Activated T-cell treated with anti-CD3 and anti-CD28 coated beads, Interleukin-2, amount 50 U/mL, for 72 hours (primary cell): ENCODE results near the gene CORT. TPM values are rescaled to one million over a fixed set of nuclear protein-coding genes. Genes with fewer than 3 reads are reported as not detected.

Source experiments
- ATAC-seq, 2 donors: fragments of 150-1000 bp; cut with Tn5 transposase; replicated peaks in 1 of 2; 2 replicates each; pipeline ENCODE4 v1.10.0; 2021; ENCODE audit warnings: moderate library complexity in 2 of 2, mild to moderate bottlenecking in 1 of 2
- DNase-seq, 2 donors: peaks; one replicate each; pipeline ENCODE4 v3.0.0; 2021 to 2022; ENCODE audit warnings: mixed read lengths in 1 of 2
- H3K27ac Mint-ChIP-seq: one replicate; pipeline ENCODE4 v1.8.0; 2022; ENCODE audit warnings: mild to moderate bottlenecking, moderate library complexity, mixed read lengths
- H3K27me3 Mint-ChIP-seq: one replicate; pipeline ENCODE4 v1.8.0; 2022; ENCODE audit warnings: low read depth, mixed read lengths
- H3K36me3 Mint-ChIP-seq, 2 donors: one replicate each; pipeline ENCODE4 v1.8.0; 2022; ENCODE audit warnings: mixed read lengths in 2 of 2, mild to moderate bottlenecking in 1 of 2; ENCODE audit not compliant: insufficient read depth in 2 of 2
- H3K4me1 Mint-ChIP-seq: one replicate; pipeline ENCODE4 v1.8.0; 2022; ENCODE audit warnings: low read depth, mixed read lengths
- H3K4me3 Mint-ChIP-seq, 2 donors: one replicate each; pipeline ENCODE4 v1.8.0; 2022; ENCODE audit warnings: mild to moderate bottlenecking in 2 of 2, mixed read lengths in 2 of 2, moderate library complexity in 2 of 2
- H3K9me3 Mint-ChIP-seq, 2 donors: one replicate each; pipeline ENCODE4 v1.8.0; 2022; ENCODE audit warnings: mixed read lengths in 2 of 2
- total RNA-seq, 2 donors: library from RNA; stranded (reverse); gene quantifications; one replicate each; pipeline ENCODE4 v1.2.3, GENCODE V29; 2022

CORT gene
- total RNA-seq, 2 donors from 2014 or later, result 0.69 TPM; not detected in 1

DNA sequence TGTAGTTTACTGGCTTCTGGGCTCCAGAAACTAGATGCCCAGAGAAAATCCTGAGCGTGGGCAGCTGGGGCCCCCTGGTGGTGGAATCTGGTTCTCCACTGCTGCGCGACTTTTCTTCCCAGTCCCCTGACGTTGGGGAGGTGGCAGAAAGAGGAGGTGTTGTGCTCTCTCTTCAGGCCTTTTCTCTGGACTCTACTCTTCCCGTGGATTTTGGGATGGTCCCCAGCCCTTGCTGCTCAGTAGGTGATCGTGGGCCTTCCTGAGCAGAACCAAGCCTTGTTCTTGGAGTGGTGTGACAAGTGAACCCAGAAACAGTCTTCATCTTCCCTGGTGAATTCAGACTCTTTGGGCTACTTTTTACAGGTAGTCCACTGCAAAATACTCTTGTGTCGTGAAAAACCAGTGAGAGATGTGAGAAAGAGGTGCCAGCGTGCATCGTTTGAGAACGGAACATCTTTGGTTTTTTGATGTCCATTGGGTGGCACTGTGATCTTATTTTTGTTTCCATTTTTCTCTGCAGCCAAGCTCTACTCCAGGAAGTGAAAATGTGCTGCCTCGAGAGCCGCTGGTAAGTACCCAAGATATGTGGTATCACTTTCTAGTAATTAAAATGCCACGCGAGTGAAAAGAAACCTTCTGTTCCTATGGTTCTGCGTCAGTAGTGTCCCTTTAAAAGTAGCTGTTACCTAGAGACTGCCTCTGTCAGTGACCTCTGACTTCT, 45.1 kb downstream of the CORT start:
- DNase-seq, result peak; percentile 80 to 89
- Mint-ChIP-seq H3K4me3 (peak overlapping the region; percentile 79 to 92), H3K27me3 (no peaks in the 10 kb centered on the region), H3K27ac (peak overlapping the region; percentile 88), H3K4me1 (peaks cover 68% of the 10 kb centered on the region), H3K9me3 (no peaks in the 10 kb centered on the region), H3K36me3 (peaks cover 2 to 3% of the 10 kb centered on the region in 2 donors)
- ATAC-seq, result peak; percentile 90 to 93

- Mint-ChIP-seq H3K27me3 (no peaks in the 10 kb centered on the region), H3K27ac (peak overlapping the region; percentile 88), H3K4me1 (peaks cover 65% of the 10 kb centered on the region), H3K4me3 (peak overlapping the region; percentile 79 to 92), H3K36me3 (peaks cover 2 to 3% of the 10 kb centered on the region in 2 donors), H3K9me3 (no peaks in the 10 kb centered on the region)
- no peak for DNase-seq
- no peak for ATAC-seq
These were observed 45.6 kb downstream of the CORT start for GRCh38 chr1:10495475-10495817.

DNA sequence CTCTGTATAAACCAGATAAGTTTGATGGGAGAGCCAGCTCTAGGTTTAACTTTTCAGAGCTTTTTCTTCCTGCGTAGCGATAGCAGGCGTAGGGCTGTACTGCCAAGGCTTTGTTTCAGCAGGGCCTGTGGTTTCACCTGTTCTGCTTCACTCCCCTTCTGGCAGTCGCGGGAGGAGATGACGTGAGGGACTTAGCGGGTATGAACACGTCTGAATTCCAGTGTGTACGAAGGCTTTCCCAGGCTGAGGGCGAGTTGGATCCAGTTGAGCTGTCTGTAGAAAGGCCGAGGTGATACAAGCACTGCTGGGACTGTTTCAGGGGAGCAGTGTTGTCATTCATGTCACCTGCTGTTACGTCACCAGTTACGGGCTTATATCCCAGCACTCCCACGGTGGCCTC, 46.1 kb downstream of the CORT start:
- Mint-ChIP-seq H3K4me1 (peaks cover 65% of the 10 kb centered on the region), H3K36me3 (peaks cover 2 to 3% of the 10 kb centered on the region in 2 donors)
- no peak for ATAC-seq

GRCh38 chr1:10497109-10497508, 47.3 kb downstream of the CORT start:
- ATAC-seq (no peak), DNase-seq (no peak)
- H3K27ac Mint-ChIP-seq, result no peak overlapping the region
- H3K4me3 Mint-ChIP-seq, result no peak overlapping the region
- H3K27me3 Mint-ChIP-seq, result no peaks in the 10 kb centered on the region
- no peaks in the 10 kb centered on the region for H3K9me3 Mint-ChIP-seq
- peaks cover 70% of the 10 kb centered on the region for H3K4me1 Mint-ChIP-seq
- peaks cover 2 to 3% of the 10 kb centered on the region in 2 donors for H3K36me3 Mint-ChIP-seq

More for the DNA sequence above, 46.1 kb downstream of the CORT start:
- Mint-ChIP-seq H3K4me3 (peak overlapping the region; percentile 79 to 92), H3K27me3 (no peaks in the 10 kb centered on the region), H3K9me3 (no peaks in the 10 kb centered on the region), H3K27ac (peak overlapping the region; percentile 88)
- peak in 1 of 2 donors; percentile 24 for DNase-seq

- ATAC-seq, result peak; percentile 31 to 41
- Mint-ChIP-seq H3K4me1 (peaks cover 77% of the 10 kb centered on the region), H3K27ac (peak overlapping the region; percentile 70), H3K4me3 (peak overlapping the region; percentile 46 to 60), H3K27me3 (no peaks in the 10 kb centered on the region), H3K36me3 (peaks cover 2 to 3% of the 10 kb centered on the region in 2 donors), H3K9me3 (no peaks in the 10 kb centered on the region)
- DNase-seq, result peak in 1 of 2 donors; percentile 9
These were observed 48.4 kb downstream of the CORT start for GRCh38 chr1:10498231-10498630.

Other genes starting within 250 kb of the CORT start
- 10 to 100 TPM; 12.5 to 16.6 TPM for gene KIF1B, start 239.5 kb upstream of the CORT start, total RNA-seq
- 10 to 100 TPM; 66.7 to 78.8 TPM for gene PGD, start 51.0 kb upstream of the CORT start, total RNA-seq
- 10 to 100 TPM; 15.7 to 16.8 TPM for gene CENPS, start 19.6 kb upstream of the CORT start, total RNA-seq
- gene DFFA, start 22.5 kb downstream of the CORT start, total RNA-seq, result 10 to 100 TPM; 26.4 to 27.1 TPM
- 10 to 100 TPM; 25.7 to 30.2 TPM for gene PEX14, start 24.9 kb downstream of the CORT start, total RNA-seq